ENCODE data around the gene LGALS9.
"Not testable (repeated sequence)": the region's sequence is repeated elsewhere in the genome, so short reads cannot be mapped to it uniquely, and the experiment has no call there.

Gene LGALS9

GRCh38 chr17:27655525-27656111 lies 24.6 kb downstream of the LGALS9 start:
- DNase-seq: not testable (repeated sequence)

GRCh38 chr17:27656620-27657019 lies 25.6 kb downstream of the LGALS9 start:
- DNase-seq: not testable (repeated sequence)

GRCh38 chr17:27657620-27658019 lies 26.6 kb downstream of the LGALS9 start:
- no peak for DNase-seq

GRCh38 chr17:27659683-27660082 lies 28.7 kb downstream of the LGALS9 start:
- no peak for DNase-seq

- no peak for DNase-seq
Observed at GRCh38 chr17:27660436-27660835, 29.4 kb downstream of the LGALS9 start.

- DNase-seq: no peak
Observed at GRCh38 chr17:27663936-27664605, 33.1 kb downstream of the LGALS9 start.

GRCh38 chr17:27664606-27664965 lies 33.6 kb downstream of the LGALS9 start:
- DNase-seq: no peak

- DNase-seq: no peak
Observed at GRCh38 chr17:27665549-27665948, 34.6 kb downstream of the LGALS9 start.

- not testable (repeated sequence) for DNase-seq
Observed at GRCh38 chr17:27666270-27666669, 35.3 kb downstream of the LGALS9 start.

GRCh38 chr17:27666831-27667560 lies 36.0 kb downstream of the LGALS9 start:
- no peak for DNase-seq

GRCh38 chr17:27667656-27668487 lies 36.9 kb downstream of the LGALS9 start:
- no peak for DNase-seq

- no peak for DNase-seq
Observed at GRCh38 chr17:27668488-27668823, 37.5 kb downstream of the LGALS9 start.

- DNase-seq: no peak
Observed at GRCh38 chr17:27669136-27669535, 38.1 kb downstream of the LGALS9 start.

- no peak for DNase-seq
Observed at GRCh38 chr17:27669850-27670249, 38.9 kb downstream of the LGALS9 start.

GRCh38 chr17:27670791-27671590 lies 40.0 kb downstream of the LGALS9 start:
- no peak for DNase-seq

- DNase-seq: no peak
Observed at GRCh38 chr17:27671591-27671910, 40.6 kb downstream of the LGALS9 start.

GRCh38 chr17:27671977-27672480 lies 41.0 kb downstream of the LGALS9 start:
- not testable (repeated sequence) for DNase-seq

- no peak for DNase-seq
Observed at GRCh38 chr17:27674335-27674734, 43.3 kb downstream of the LGALS9 start.

GRCh38 chr17:27677191-27677590 lies 46.2 kb downstream of the LGALS9 start:
- no peak for DNase-seq

GRCh38 chr17:27686322-27686721 lies 55.3 kb downstream of the LGALS9 start:
- DNase-seq: not testable (repeated sequence)

GRCh38 chr17:27690882-27691281 lies 59.9 kb downstream of the LGALS9 start:
- no peak for DNase-seq

- not testable (repeated sequence) for DNase-seq
Observed at GRCh38 chr17:27695254-27695814, 64.3 kb downstream of the LGALS9 start.

All from stimulated activated CD4-positive, alpha-beta T cell treated with anti-CD3 and anti-CD28 coated beads, Interleukin-1b, Interleukin-23, amount 100 ng/mL, for 48 hours (primary cell).